Left colon (tissue), 2 donors: Measurements from ENCODE around the gene INSYN1. TPM values are rescaled to one million over a fixed set of nuclear protein-coding genes. Genes with fewer than 3 reads are reported as not detected.

Experiments
- ATAC-seq: fragments of 200-7000 bp; cut with Tn5 transposase; one replicate; pipeline ENCODE4 v1.9.1; 2020; ENCODE audit warnings: mild to moderate bottlenecking, moderate library complexity
- DNase-seq, 2 donors: peaks; one replicate each; pipeline ENCODE4 v3.0.0-alpha.2; 2020
- intact Hi-C, 2 donors: fragments of 100-400 bp; cut with DNase I in 1 of 2; cut with micrococcal nuclease in 1 of 2; formaldehyde crosslinking; loops; one replicate each; pipeline versions ENCODE4 v1.11.2 to v1.14.0; 2022; cut with DNase I, micrococcal nuclease
- total RNA-seq, 2 donors: library from RNA; stranded (reverse); fragmentation: NEBNext Ultra II Directional; extraction: Animal tissue kit (Norgen Biotek cat#: 25700); gene quantifications; one replicate each; pipeline ENCODE4 v1.2.1, GENCODE V29; 2021
- donor health status: DM: no; HTN: no; CAD: no.
- donor health status: DM: yes; HTN: yes; CAD: no.

INSYN1 gene
- total RNA-seq, 2 donors from 2014 or later, result 0.82 to 1.5 TPM

DNA sequence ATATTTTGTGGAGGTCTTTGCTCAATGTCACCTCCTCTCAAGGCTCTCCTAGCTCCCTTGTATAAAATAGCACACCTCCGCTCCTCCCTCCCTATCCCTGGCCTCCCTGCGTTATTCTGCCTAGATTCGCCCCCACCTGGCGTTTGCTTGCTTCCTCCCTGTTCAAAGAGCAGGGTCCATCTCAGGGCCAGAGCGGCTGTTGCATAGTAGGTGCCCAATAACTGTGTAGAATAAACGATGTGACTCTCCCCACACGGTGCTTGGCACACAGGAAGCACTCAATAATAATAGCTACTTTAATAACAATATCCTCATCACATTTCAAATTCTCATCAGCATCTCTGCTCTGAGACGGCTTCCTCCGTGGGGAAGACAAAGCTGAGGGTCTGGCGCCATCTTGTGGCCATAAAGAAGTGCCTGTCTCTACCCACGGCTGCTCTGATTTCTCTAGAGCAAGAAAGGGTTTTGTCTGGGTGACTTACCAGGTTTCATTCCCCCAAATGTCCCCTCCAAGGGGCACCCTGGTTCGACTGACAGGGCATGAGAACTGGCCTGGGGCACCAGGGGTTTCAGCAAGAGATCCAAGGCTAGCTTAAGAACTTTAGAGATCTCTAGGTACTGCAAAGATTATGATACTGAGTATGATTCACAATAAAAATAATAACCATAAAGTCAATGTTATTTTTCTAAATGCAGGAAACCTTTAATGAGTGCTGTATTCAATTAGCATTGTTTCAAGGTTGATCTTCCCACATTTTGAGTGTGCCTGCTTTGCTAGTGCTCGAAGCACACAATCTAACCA, 52.9 kb downstream of the INSYN1 start:
- intact Hi-C loops, result no loop called here
- ATAC-seq, result peak; percentile 65
- DNase-seq, result peak; percentile 57 to 86

DNA sequence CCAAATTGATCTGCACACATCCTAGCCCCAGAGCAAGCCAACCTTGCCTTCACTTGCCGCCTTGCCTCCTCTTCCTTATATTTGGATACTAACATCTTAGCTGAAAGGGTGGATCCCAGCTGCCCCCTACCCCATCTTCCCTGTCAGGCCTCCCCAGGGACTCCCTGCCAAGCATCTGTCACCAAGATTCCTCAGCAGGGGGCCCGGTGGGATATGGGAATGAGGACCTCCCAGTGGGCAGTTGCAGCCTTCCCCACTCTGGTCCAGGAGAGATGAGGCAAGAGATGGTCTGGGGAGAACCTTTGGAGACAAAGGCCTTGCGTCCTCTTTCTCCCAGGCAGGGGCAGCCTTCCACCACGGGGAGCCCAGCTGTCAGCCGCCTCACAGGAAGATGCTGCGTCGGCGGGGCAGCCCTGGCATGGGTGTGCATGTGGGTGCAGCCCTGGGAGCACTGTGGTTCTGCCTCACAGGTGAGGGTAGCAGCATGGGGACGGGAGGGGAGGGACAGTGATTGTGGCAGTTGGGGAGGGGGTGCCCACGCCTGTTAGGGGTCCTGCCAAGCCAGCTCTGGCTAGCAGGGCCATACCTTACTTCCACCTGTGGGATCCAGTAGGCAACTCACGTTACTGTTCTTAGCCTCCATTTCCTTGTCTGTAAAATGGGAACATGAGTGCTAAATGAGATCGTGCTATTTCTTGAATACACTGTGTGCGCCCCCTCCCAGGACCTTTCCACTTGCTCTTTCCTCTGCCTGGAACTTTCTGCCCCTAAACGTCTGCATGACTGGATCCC, 53.7 kb downstream of the INSYN1 start:
- intact Hi-C loops, result loop anchor here in 1 of 2 donors (5.0 kb wide), 1 partner anchor 137 kb away; no protein-coding TSS in a partner anchor
- ATAC-seq (no peak), DNase-seq (no peak)

DNA sequence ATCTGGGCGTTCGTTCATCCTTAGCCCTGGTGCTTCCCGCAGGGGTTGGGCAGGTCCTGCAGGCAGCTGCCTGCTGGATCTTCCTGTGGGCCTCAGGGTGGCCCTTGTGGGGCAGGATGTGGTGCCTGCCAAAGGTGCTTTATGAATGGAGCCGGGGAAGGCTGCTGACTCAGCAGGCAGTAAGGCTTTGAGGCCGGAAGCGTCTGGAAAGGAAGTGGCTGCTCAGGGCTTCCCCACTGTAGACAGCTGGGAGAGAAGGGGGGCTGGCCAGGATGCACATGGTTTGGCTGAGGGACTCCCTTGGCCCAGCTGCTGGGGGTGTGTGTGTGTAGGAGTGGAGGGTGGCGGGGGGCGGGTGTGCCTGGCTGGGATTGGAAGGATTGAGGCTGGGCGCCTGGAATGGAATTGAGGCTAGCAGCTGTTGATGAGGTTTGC, 56.1 kb downstream of the INSYN1 start:
- peak; percentile 75 to 80 for DNase-seq
- intact Hi-C loops, result loop anchor here in 1 of 2 donors (5.0 kb wide), 1 partner anchor 135 kb away; no protein-coding TSS in a partner anchor
- ATAC-seq, result peak; percentile 89

DNA sequence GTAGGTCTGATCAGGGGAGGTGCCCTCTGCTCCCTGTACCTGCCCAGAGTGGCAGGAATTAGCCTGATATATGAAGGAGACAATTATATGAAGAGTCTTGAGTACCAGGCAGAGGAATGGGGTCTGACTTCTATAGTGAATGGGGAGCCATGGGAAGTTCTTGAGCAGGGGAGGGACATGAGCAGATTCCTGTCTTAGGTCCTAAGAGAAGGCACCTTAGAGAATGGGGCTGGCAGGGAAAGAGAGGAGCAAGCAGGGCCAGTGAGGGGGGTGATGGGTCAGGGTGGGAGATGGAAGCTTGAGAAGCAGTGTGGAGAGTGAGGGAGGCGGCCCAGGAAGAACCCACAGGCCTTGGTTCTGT, 56.5 kb downstream of the INSYN1 start:
- intact Hi-C loops, result loop anchor here in 1 of 2 donors (5.0 kb wide), 1 partner anchor 134 kb away; no protein-coding TSS in a partner anchor
- ATAC-seq (no peak), DNase-seq (no peak)

- DNase-seq (no peak), ATAC-seq (no peak)
- intact Hi-C loops, result loop anchor here in 1 of 2 donors (5.0 kb wide), 1 partner anchor 134 kb away; no protein-coding TSS in a partner anchor
These were observed 57.1 kb downstream of the INSYN1 start for GRCh38 chr15:73695773-73696640.

- intact Hi-C loops, result no loop called here
- no peak for ATAC-seq
- DNase-seq, result no peak
These were observed 58.7 kb downstream of the INSYN1 start for GRCh38 chr15:73694419-73694818.

GRCh38 chr15:73691396-73691795, 61.8 kb downstream of the INSYN1 start:
- ATAC-seq (peak; percentile 93), DNase-seq (peak; percentile 54 to 72)
- intact Hi-C loops, result no loop called here

GRCh38 chr15:73688455-73688854, 64.7 kb downstream of the INSYN1 start:
- no peak for DNase-seq
- ATAC-seq, result no peak
- intact Hi-C loops, result no loop called here

DNA sequence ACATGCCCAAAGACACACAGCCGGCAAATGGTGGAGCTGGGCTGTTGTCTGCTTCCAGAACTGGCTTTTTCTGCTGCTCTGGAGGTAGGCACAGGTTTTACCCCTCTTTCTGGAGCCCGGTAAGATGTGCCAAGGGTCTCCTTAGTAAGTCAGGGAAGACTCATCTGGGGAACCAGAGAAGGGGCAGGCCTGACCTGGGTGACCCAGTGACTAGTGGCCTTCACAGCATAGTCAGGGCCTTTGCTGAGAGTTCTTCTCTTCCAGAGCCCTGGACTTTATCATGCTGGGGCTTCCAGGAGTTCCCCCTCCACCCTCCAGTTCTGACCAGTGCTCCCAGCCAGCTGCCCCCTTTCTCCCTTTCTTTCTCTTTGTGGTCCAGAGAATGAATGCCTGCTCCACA, 65.8 kb downstream of the INSYN1 start:
- ATAC-seq (no peak), DNase-seq (no peak)
- intact Hi-C loops, result no loop called here

DNA sequence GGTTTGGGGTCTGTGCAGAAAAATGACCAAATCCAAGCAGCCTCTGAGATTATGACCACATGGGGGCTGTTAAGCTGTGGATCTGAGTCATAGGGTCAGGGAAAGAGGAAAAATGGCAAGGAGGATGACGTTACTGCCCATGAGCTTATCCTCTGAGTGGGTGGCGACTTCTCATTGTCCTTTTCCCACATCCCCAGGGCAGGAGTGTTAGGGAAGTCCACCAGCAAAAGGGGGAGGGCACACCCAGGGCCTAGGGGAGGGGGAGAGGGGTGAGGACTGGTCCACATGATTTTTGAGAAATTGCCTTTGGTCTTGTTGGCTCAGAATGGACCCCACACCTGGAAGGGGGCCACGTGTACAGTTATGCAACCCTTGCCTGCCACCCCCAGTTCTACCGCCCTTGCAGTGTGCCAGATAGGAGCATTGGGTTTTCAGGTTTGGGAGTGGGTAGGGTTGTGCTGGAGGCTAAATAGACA, 66.3 kb downstream of the INSYN1 start:
- intact Hi-C loops, result no loop called here
- DNase-seq (no peak), ATAC-seq (no peak)

- DNase-seq (no peak), ATAC-seq (no peak)
- intact Hi-C loops, result no loop called here
These were observed 67.2 kb downstream of the INSYN1 start for GRCh38 chr15:73685981-73686380.

Other genes with a start within 250 kb of the INSYN1 start
- 100 to 1,000 TPM; 150 to 155 TPM for gene NPTN, start 120.0 kb downstream of the INSYN1 start, total RNA-seq
- gene CD276, start 69.0 kb downstream of the INSYN1 start, total RNA-seq, result 10 to 100 TPM; 38.6 to 41.6 TPM
- not detected for gene TBC1D21, start 120.2 kb upstream of the INSYN1 start, total RNA-seq
- gene LOXL1, start 173.1 kb upstream of the INSYN1 start, total RNA-seq, result 1 to 10 TPM; 2.0 to 2.5 TPM
- gene STOML1, start 238.9 kb upstream of the INSYN1 start, total RNA-seq, result 10 to 100 TPM; 10.9 to 15.4 TPM
- gene PML, start 241.4 kb upstream of the INSYN1 start, total RNA-seq, result 10 to 100 TPM; 26.6 to 28.5 TPM